Mesenchymal stem cell (in vitro differentiated cells and primary cell): Measurements from ENCODE around the gene CCDC187.

Experiments used
- DNase-seq: peaks from one replicate; pipeline ENCODE4 v3.0.0-alpha.2; 2013
- H2AFZ ChIP-seq: one replicate; pipeline ENCODE4 v1.6.1; 2013; ENCODE audit warnings: low read depth, mild to moderate bottlenecking, control low read depth, inconsistent platforms, low read length, moderate library complexity
- H2AK5ac ChIP-seq: 2 replicates; pipeline ENCODE4 v1.6.1; 2013; ENCODE audit warnings: low read length, moderate library complexity, mild to moderate bottlenecking, inconsistent platforms; ENCODE audit not compliant: severe bottlenecking
- H2BK120ac ChIP-seq: one replicate; pipeline ENCODE4 v1.6.1; 2013; ENCODE audit warnings: low read depth, mild to moderate bottlenecking, inconsistent platforms, low read length, moderate library complexity
- H2BK12ac ChIP-seq, 2 experiments: one replicate each; pipeline ENCODE4 v1.6.1; 2013; ENCODE audit warnings: inconsistent platforms in 2 of 2, low read length in 2 of 2, mild to moderate bottlenecking in 2 of 2, moderate library complexity in 2 of 2, control low read depth in 1 of 2
- H2BK15ac ChIP-seq: one replicate; pipeline ENCODE4 v1.6.1; 2013; ENCODE audit warnings: mild to moderate bottlenecking, low read depth, inconsistent platforms; ENCODE audit not compliant: poor library complexity, severe bottlenecking
- H2BK5ac ChIP-seq: 2 replicates; pipeline ENCODE4 v1.6.1; 2013; ENCODE audit warnings: low read depth, mild to moderate bottlenecking, low read length, control low read depth, inconsistent platforms; ENCODE audit not compliant: poor library complexity, severe bottlenecking
- H3K14ac ChIP-seq, 2 experiments: one replicate each; pipeline ENCODE4 v1.6.1; 2013; ENCODE audit warnings: inconsistent platforms in 2 of 2, low read length in 2 of 2, control low read depth in 1 of 2, mild to moderate bottlenecking in 1 of 2, moderate library complexity in 1 of 2
- H3K18ac ChIP-seq, 2 experiments: one replicate each; pipeline ENCODE4 v1.6.1; 2013; ENCODE audit warnings: inconsistent platforms in 2 of 2, low read length in 2 of 2, control low read depth in 1 of 2, low read depth in 1 of 2, mild to moderate bottlenecking in 1 of 2
- H3K23ac ChIP-seq, 2 experiments: one replicate each; pipeline ENCODE4 v1.6.1; 2013; ENCODE audit warnings: inconsistent platforms in 2 of 2, low read length in 2 of 2, mild to moderate bottlenecking in 2 of 2, moderate library complexity in 2 of 2, control low read depth in 1 of 2
- H3K27ac ChIP-seq: 2 replicates; pipeline ENCODE4 v1.5.1; 2013; ENCODE audit warnings: mild to moderate bottlenecking, moderate library complexity, low read length, control low read depth, inconsistent platforms; ENCODE audit not compliant: poor library complexity, severe bottlenecking
- H3K27me3 ChIP-seq, 2 experiments: 2 replicates each; pipeline versions ENCODE4 v1.6.1 to v1.7.0; 2013; ENCODE audit warnings: low read length in 2 of 2, mild to moderate bottlenecking in 2 of 2, moderate library complexity in 2 of 2, control low read depth in 1 of 2, inconsistent platforms in 1 of 2; ENCODE audit not compliant: control insufficient read depth in 1 of 2, insufficient read depth in 1 of 2
- H3K36me3 ChIP-seq, 2 experiments: 2 replicates each; pipeline versions ENCODE4 v1.6.1 to v1.7.0; 2013; ENCODE audit warnings: low read length in 2 of 2, control low read depth in 1 of 2, inconsistent platforms in 1 of 2, low read depth in 1 of 2, mild to moderate bottlenecking in 1 of 2; ENCODE audit not compliant: insufficient read depth in 2 of 2, control insufficient read depth in 1 of 2
- H3K4ac ChIP-seq, 2 experiments: one replicate each; pipeline ENCODE4 v1.6.1; 2013; ENCODE audit warnings: inconsistent platforms in 2 of 2, low read length in 2 of 2, mild to moderate bottlenecking in 2 of 2, moderate library complexity in 2 of 2, control low read depth in 1 of 2, low read depth in 1 of 2
- H3K4me1 ChIP-seq: 2 replicates; pipeline ENCODE4 v1.6.1; 2013; ENCODE audit warnings: low read depth, low read length, control low read depth; ENCODE audit not compliant: control insufficient read depth, insufficient read depth
- H3K4me2 ChIP-seq: 2 replicates; pipeline ENCODE4 v1.6.1; 2013; ENCODE audit warnings: low read length, mild to moderate bottlenecking, inconsistent platforms; ENCODE audit not compliant: poor library complexity, severe bottlenecking
- H3K4me3 ChIP-seq, 2 experiments: 2 replicates each; pipeline versions ENCODE4 v1.5.1 to v1.7.0; 2013; ENCODE audit warnings: low read length in 2 of 2, mild to moderate bottlenecking in 2 of 2, control low read depth in 1 of 2, low read depth in 1 of 2; ENCODE audit not compliant: insufficient read depth in 1 of 2
- H3K79me1 ChIP-seq: replicated peaks from 2 replicates; pipeline ENCODE4 v1.6.1; 2013; ENCODE audit warnings: mild to moderate bottlenecking, control low read depth, low read length, inconsistent platforms; ENCODE audit not compliant: poor library complexity, severe bottlenecking
- H3K9ac ChIP-seq: 2 replicates; pipeline ENCODE4 v1.7.0; 2013; ENCODE audit warnings: mild to moderate bottlenecking, low read length, moderate library complexity
- H3K9me3 ChIP-seq: 2 replicates; pipeline ENCODE4 v1.7.0; 2013; ENCODE audit warnings: mild to moderate bottlenecking, low read length; ENCODE audit not compliant: control insufficient read depth
- H4K8ac ChIP-seq: one replicate; pipeline ENCODE4 v1.6.1; 2013; ENCODE audit warnings: inconsistent platforms, mild to moderate bottlenecking, low read length, moderate library complexity
- H4K91ac ChIP-seq: one replicate; pipeline ENCODE4 v1.6.1; 2013; ENCODE audit warnings: mild to moderate bottlenecking, low read length, inconsistent platforms
- WGBS: methylation state at CpG from one replicate; pipeline ENCODE4 v1.1.7; 2013; ENCODE audit warnings: mixed read lengths; 5-methylcytosine and 5-hydroxymethylcytosine counted together

CCDC187 gene

DNA sequence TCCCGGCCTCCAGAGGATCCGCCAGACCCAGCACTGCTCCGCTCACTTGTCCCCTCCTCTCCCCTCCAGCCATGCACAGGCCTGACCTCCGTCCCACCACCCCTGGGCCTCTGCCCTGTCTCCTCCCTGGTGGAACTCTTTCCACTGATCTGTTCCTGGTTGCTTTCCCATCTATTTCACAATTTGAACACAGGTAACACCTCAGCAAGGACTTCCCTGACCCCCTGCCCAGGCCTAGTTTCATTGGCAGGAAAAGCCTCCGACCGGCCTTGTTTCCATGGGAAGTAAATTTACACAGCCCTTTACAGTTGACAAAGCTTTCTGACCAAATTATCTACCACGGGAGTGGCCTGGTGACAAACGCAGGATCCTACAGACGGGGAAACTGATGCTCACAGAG is 73.1 kb downstream of the CCDC187 start:
- H2BK120ac ChIP-seq: no peak overlapping the region
- no peak overlapping the region for H4K8ac ChIP-seq
- no peak overlapping the region for H3K4me2 ChIP-seq
- H3K9ac ChIP-seq: no peak overlapping the region
- peaks cover 9% of the 10 kb centered on the region for H3K4me1 ChIP-seq
- H4K91ac ChIP-seq: no peak overlapping the region
- no peak overlapping the region for H3K18ac ChIP-seq
- H3K4me3 ChIP-seq: no peak overlapping the region
- H3K27ac ChIP-seq: no peak overlapping the region
- H3K27me3 ChIP-seq: no peaks in the 10 kb centered on the region
- H2AK5ac ChIP-seq: no peak overlapping the region
- H2BK12ac ChIP-seq: no peak overlapping the region
- H3K23ac ChIP-seq: no peak overlapping the region
- H3K36me3 ChIP-seq: peaks cover 0 to 27% of the 10 kb centered on the region in 2 experiments
- 92% methylated on average over 9 of the region's 9 CpGs for WGBS
- H2BK15ac ChIP-seq: no peak overlapping the region
- DNase-seq: no peak
- H3K79me1 ChIP-seq: peaks cover 47% of the 10 kb centered on the region
- H2BK5ac ChIP-seq: no peak overlapping the region
- H3K9me3 ChIP-seq: no peaks in the 10 kb centered on the region
- H2AFZ ChIP-seq: no peak overlapping the region
- H3K4ac ChIP-seq: no peak overlapping the region
- no peak overlapping the region for H3K14ac ChIP-seq

DNA sequence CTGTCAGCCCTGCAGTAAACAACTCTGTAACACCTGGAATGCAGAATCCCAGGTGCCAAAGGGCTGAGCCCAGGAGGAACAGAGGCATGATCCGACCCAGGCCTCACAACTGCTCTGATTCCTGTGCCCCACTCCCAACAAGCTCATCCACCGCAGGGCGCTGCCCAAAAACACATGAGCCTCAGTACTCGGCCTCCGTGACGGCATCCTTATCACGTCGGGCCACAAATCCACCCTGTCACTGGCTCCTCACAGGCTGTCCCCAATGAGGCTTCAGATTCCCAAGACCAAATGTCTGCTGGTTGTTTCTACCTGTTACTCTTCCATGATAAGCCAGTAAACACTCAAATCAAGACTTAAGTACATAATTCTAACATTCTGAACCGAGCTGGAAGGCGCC is 73.5 kb downstream of the CCDC187 start:
- H3K4ac ChIP-seq: no peak overlapping the region
- H3K36me3 ChIP-seq: peaks cover 0 to 27% of the 10 kb centered on the region in 2 experiments
- H3K14ac ChIP-seq: no peak overlapping the region
- H3K4me2 ChIP-seq: no peak overlapping the region
- H2AK5ac ChIP-seq: no peak overlapping the region
- H3K9me3 ChIP-seq: no peaks in the 10 kb centered on the region
- peaks cover 48% of the 10 kb centered on the region for H3K79me1 ChIP-seq
- no peak overlapping the region for H4K8ac ChIP-seq
- no peak overlapping the region for H2BK5ac ChIP-seq
- H3K4me1 ChIP-seq: peaks cover 9% of the 10 kb centered on the region
- H2AFZ ChIP-seq: no peak overlapping the region
- DNase-seq: no peak
- H3K27ac ChIP-seq: no peak overlapping the region
- no peak overlapping the region for H3K4me3 ChIP-seq
- no peak overlapping the region for H2BK120ac ChIP-seq
- WGBS: 91% methylated on average over 10 of the region's 10 CpGs
- no peak overlapping the region for H3K18ac ChIP-seq
- H3K9ac ChIP-seq: no peak overlapping the region
- H3K23ac ChIP-seq: no peak overlapping the region
- H2BK15ac ChIP-seq: no peak overlapping the region
- no peaks in the 10 kb centered on the region for H3K27me3 ChIP-seq
- H2BK12ac ChIP-seq: no peak overlapping the region
- H4K91ac ChIP-seq: no peak overlapping the region

- 96% methylated on average over 33 of the region's 33 CpGs for WGBS
- Histone ChIP-seq H3K14ac (peak overlapping the region in 1 of 2 experiments; percentile 33), H3K36me3 (peaks cover 0 to 18% of the 10 kb centered on the region in 2 experiments), H3K79me1 (peaks cover 45% of the 10 kb centered on the region), H3K4me1 (peaks cover 9% of the 10 kb centered on the region), H3K4ac (no peak overlapping the region), H3K27me3 (no peaks in the 10 kb centered on the region), H2AK5ac (no peak overlapping the region), H2AFZ (no peak overlapping the region), H3K9me3 (no peaks in the 10 kb centered on the region), H4K8ac (no peak overlapping the region), H3K23ac (no peak overlapping the region), H2BK12ac (no peak overlapping the region), H3K27ac (no peak overlapping the region), H2BK120ac (no peak overlapping the region), H4K91ac (peak overlapping the region; percentile 1), H3K9ac (peak overlapping the region; percentile 32), H3K4me2 (no peak overlapping the region), H3K18ac (no peak overlapping the region), H2BK15ac (no peak overlapping the region), H2BK5ac (no peak overlapping the region), H3K4me3 (no peak overlapping the region)
- DNase-seq: no peak
These were observed 74.5 kb downstream of the CCDC187 start for GRCh38 chr9:136229096-136230065.

- peak; percentile 71 for DNase-seq
- WGBS: 72% methylated on average over 15 of the region's 18 CpGs
- Histone ChIP-seq H3K9ac (peak overlapping the region; percentile 32), H4K91ac (no peak overlapping the region), H2BK5ac (no peak overlapping the region), H2BK15ac (no peak overlapping the region), H2BK12ac (no peak overlapping the region), H3K4me1 (peaks cover 9% of the 10 kb centered on the region), H3K4ac (no peak overlapping the region), H3K27me3 (no peaks in the 10 kb centered on the region), H3K4me2 (no peak overlapping the region), H3K18ac (no peak overlapping the region), H3K27ac (no peak overlapping the region), H3K23ac (no peak overlapping the region), H3K36me3 (peaks cover 5 to 17% of the 10 kb centered on the region in 2 experiments), H2AFZ (no peak overlapping the region), H2BK120ac (peak overlapping the region; percentile 4), H3K4me3 (no peak overlapping the region), H3K9me3 (no peaks in the 10 kb centered on the region), H2AK5ac (no peak overlapping the region), H3K79me1 (peaks cover 48% of the 10 kb centered on the region), H4K8ac (peak overlapping the region; percentile 46), H3K14ac (peak overlapping the region in 1 of 2 experiments; percentile 29)
These were observed 75.6 kb downstream of the CCDC187 start for GRCh38 chr9:136228107-136228875.
